Nephron (organoid): ENCODE measurements around the gene GPR83.

Experiments
- H3K27ac Mint-ChIP-seq, 3 experiments: 2 replicates each; pipeline ENCODE4 v1.8.0; 2020; ENCODE audit warnings: mixed read lengths in 3 of 3, mild to moderate bottlenecking in 2 of 3, moderate library complexity in 1 of 3
- H3K27me3 Mint-ChIP-seq: 2 replicates; pipeline ENCODE4 v1.8.0; 2021; ENCODE audit warnings: low read depth, mild to moderate bottlenecking, moderate library complexity, mixed read lengths
- H3K36me3 Mint-ChIP-seq: 2 replicates; pipeline ENCODE4 v1.8.0; 2020; ENCODE audit warnings: low read depth, mixed read lengths
- H3K4me1 Mint-ChIP-seq: 2 replicates; pipeline ENCODE4 v1.8.0; 2020; ENCODE audit warnings: mixed read lengths
- H3K4me3 Mint-ChIP-seq, 3 experiments: 2 replicates each; pipeline ENCODE4 v1.8.0; 2020; ENCODE audit warnings: mild to moderate bottlenecking in 3 of 3, mixed read lengths in 3 of 3, moderate library complexity in 2 of 3
- H3K9me3 Mint-ChIP-seq: 2 replicates; pipeline ENCODE4 v1.8.0; 2020; ENCODE audit warnings: mixed read lengths
- CTCF ChIP-seq, 3 experiments: fragments of 200-600 bp; sonication (generic); IDR thresholded peaks; one replicate each; pipeline ENCODE4 v1.5.0; 2021; ENCODE audit warnings: antibody characterized with exemption in 3 of 3; ENCODE audit not compliant: unreplicated experiment in 3 of 3

The GPR83 gene

GRCh38 chr11:94328587-94329080 lies 72.6 kb downstream of the GPR83 start:
- Mint-ChIP-seq H3K9me3 (peaks cover 9% of the 10 kb centered on the region), H3K27me3 (no peaks in the 10 kb centered on the region), H3K27ac (no peak overlapping the region), H3K4me1 (no peaks in the 10 kb centered on the region), H3K4me3 (no peak overlapping the region), H3K36me3 (no peaks in the 10 kb centered on the region)
- TF ChIP-seq CTCF (IDR thresholded peaks at IDR 0.05; ENCODE audit: unreplicated experiment in 3 of 3): no peak
